H9 (cell line): ENCODE results near the gene RHBDD1. TPM values are rescaled to one million over a fixed set of nuclear protein-coding genes. Genes with fewer than 3 reads are reported as not detected.

Experiments
- DNase-seq: peaks from one replicate; pipeline ENCODE4 v3.0.0-alpha.2; 2017
- H2AFZ ChIP-seq: one replicate; pipeline ENCODE4 v1.6.1; 2013; ENCODE audit warnings: mild to moderate bottlenecking, low read length, control low read depth, moderate library complexity
- H2AK5ac ChIP-seq: 2 replicates; pipeline ENCODE4 v1.6.1; 2013; ENCODE audit warnings: low read length, control low read depth, mixed read lengths; ENCODE audit not compliant: insufficient read length
- H2BK120ac ChIP-seq: one replicate; pipeline ENCODE4 v1.6.1; 2013; ENCODE audit warnings: low read depth, mild to moderate bottlenecking, low read length, control low read depth, inconsistent platforms; ENCODE audit not compliant: poor library complexity, severe bottlenecking
- H2BK12ac ChIP-seq: 2 replicates; pipeline ENCODE4 v1.6.1; 2013; ENCODE audit warnings: low read length, control low read depth, mixed read lengths, low read depth; ENCODE audit not compliant: insufficient read length
- H2BK15ac ChIP-seq: 2 replicates; pipeline ENCODE4 v1.6.1; 2013; ENCODE audit warnings: low read depth, low read length, control low read depth
- H2BK20ac ChIP-seq: one replicate; pipeline ENCODE4 v1.6.1; 2013; ENCODE audit warnings: low read depth, mild to moderate bottlenecking, low read length, control low read depth, inconsistent platforms; ENCODE audit not compliant: poor library complexity, severe bottlenecking
- H2BK5ac ChIP-seq: 2 replicates; pipeline ENCODE4 v1.6.1; 2013; ENCODE audit warnings: low read length, control low read depth, mixed read lengths; ENCODE audit not compliant: insufficient read length
- H3K14ac ChIP-seq: 2 replicates; pipeline ENCODE4 v1.6.1; 2013; ENCODE audit warnings: low read length, control low read depth; ENCODE audit not compliant: insufficient read depth
- H3K18ac ChIP-seq: 2 replicates; pipeline ENCODE4 v1.6.1; 2013; ENCODE audit warnings: low read depth, mild to moderate bottlenecking, mixed read lengths, low read length, control low read depth; ENCODE audit not compliant: insufficient read length
- H3K23ac ChIP-seq: 2 replicates; pipeline ENCODE4 v1.6.1; 2013; ENCODE audit warnings: low read length, control low read depth, mixed read lengths, low read depth; ENCODE audit not compliant: insufficient read length
- H3K23me2 ChIP-seq: 2 replicates; pipeline ENCODE4 v1.6.1; 2013; ENCODE audit warnings: low read depth, mild to moderate bottlenecking, mixed read lengths, low read length, control low read depth; ENCODE audit not compliant: insufficient read length, poor library complexity, severe bottlenecking
- H3K27ac ChIP-seq: 2 replicates; pipeline ENCODE4 v1.5.1; 2013; ENCODE audit warnings: low read length, control low read depth, mixed read lengths, low read depth; ENCODE audit not compliant: insufficient read length
- H3K27me3 ChIP-seq: 2 replicates; pipeline ENCODE4 v1.6.1; 2013; ENCODE audit warnings: low read length, control low read depth, inconsistent platforms; ENCODE audit not compliant: insufficient read depth
- H3K4ac ChIP-seq: 2 replicates; pipeline ENCODE4 v1.6.1; 2013; ENCODE audit warnings: low read depth, mild to moderate bottlenecking, control low read depth, inconsistent platforms, low read length, moderate library complexity
- H3K4me1 ChIP-seq: 2 replicates; pipeline ENCODE4 v1.6.1; 2013; ENCODE audit warnings: low read length, control low read depth, inconsistent platforms; ENCODE audit not compliant: insufficient read depth
- H3K4me2 ChIP-seq: 2 replicates; pipeline ENCODE4 v1.6.1; 2013; ENCODE audit warnings: low read length, control low read depth, mixed read lengths; ENCODE audit not compliant: insufficient read length, insufficient read depth
- H3K56ac ChIP-seq: 2 replicates; pipeline ENCODE4 v1.6.1; 2013; ENCODE audit warnings: low read depth, mild to moderate bottlenecking, mixed read lengths, low read length, control low read depth; ENCODE audit not compliant: insufficient read length
- H3K79me1 ChIP-seq: 2 replicates; pipeline ENCODE4 v1.6.1; 2013; ENCODE audit warnings: low read depth, mild to moderate bottlenecking, moderate library complexity, low read length, control low read depth, inconsistent platforms; ENCODE audit not compliant: insufficient read depth, poor library complexity, severe bottlenecking
- H3K79me2 ChIP-seq: 2 replicates; pipeline ENCODE4 v1.6.1; 2013; ENCODE audit warnings: low read length, control low read depth, inconsistent platforms; ENCODE audit not compliant: insufficient read depth
- H3K9ac ChIP-seq: 2 replicates; pipeline ENCODE4 v1.6.1; 2013; ENCODE audit warnings: low read length, control low read depth, mixed read lengths; ENCODE audit not compliant: insufficient read length; ENCODE audit errors: extremely low read depth
- H3K9me3 ChIP-seq: one replicate; pipeline ENCODE4 v1.6.1; 2013; ENCODE audit warnings: low read depth, low read length, inconsistent platforms; ENCODE audit not compliant: control insufficient read depth
- H3T11ph ChIP-seq: one replicate; pipeline ENCODE4 v1.6.1; 2013; ENCODE audit warnings: mild to moderate bottlenecking, low read length, control low read depth, inconsistent platforms
- H4K20me1 ChIP-seq: one replicate; pipeline ENCODE4 v1.6.1; 2013; ENCODE audit not compliant: control insufficient read depth, insufficient read length, insufficient read depth
- H4K5ac ChIP-seq: 2 replicates; pipeline ENCODE4 v1.6.1; 2013; ENCODE audit warnings: low read depth, mild to moderate bottlenecking, mixed read lengths, low read length, control low read depth; ENCODE audit not compliant: insufficient read length
- H4K8ac ChIP-seq: replicated peaks from 2 replicates; pipeline ENCODE4 v1.6.1; 2013; ENCODE audit warnings: low read length, control low read depth, mixed read lengths, low read depth; ENCODE audit not compliant: insufficient read length
- H4K91ac ChIP-seq: 2 replicates; pipeline ENCODE4 v1.6.1; 2013; ENCODE audit warnings: low read depth, mild to moderate bottlenecking, moderate library complexity, mixed read lengths, low read length, control low read depth; ENCODE audit not compliant: insufficient read length
- H3K27ac Mint-ChIP-seq, 3 experiments: 2 replicates in 2 of 3; 3 replicates in 1 of 3; pipeline ENCODE4 v1.8.0; 2020 to 2021; ENCODE audit warnings: mixed read lengths in 3 of 3, mild to moderate bottlenecking in 1 of 3, moderate library complexity in 1 of 3
- H3K27me3 Mint-ChIP-seq: 2 replicates; pipeline ENCODE4 v1.8.0; 2021; ENCODE audit warnings: low read depth, mild to moderate bottlenecking, moderate library complexity, mixed read lengths
- H3K36me3 Mint-ChIP-seq, 3 experiments: 2 replicates in 2 of 3; 3 replicates in 1 of 3; pipeline ENCODE4 v1.8.0; 2020 to 2021; ENCODE audit warnings: low read depth in 3 of 3, mixed read lengths in 3 of 3; ENCODE audit not compliant: insufficient read depth in 1 of 3
- H3K4me1 Mint-ChIP-seq, 2 experiments: 2 replicates each; pipeline ENCODE4 v1.8.0; 2020; ENCODE audit warnings: mixed read lengths in 2 of 2
- H3K4me3 Mint-ChIP-seq, 2 experiments: 2 replicates in 1 of 2; 3 replicates in 1 of 2; pipeline ENCODE4 v1.8.0; 2020 to 2021; ENCODE audit warnings: mild to moderate bottlenecking in 2 of 2, mixed read lengths in 2 of 2, moderate library complexity in 1 of 2
- H3K9me3 Mint-ChIP-seq, 2 experiments: 2 replicates in 1 of 2; 3 replicates in 1 of 2; pipeline ENCODE4 v1.8.0; 2020; ENCODE audit warnings: mild to moderate bottlenecking in 2 of 2, mixed read lengths in 2 of 2, moderate library complexity in 1 of 2
- total RNA-seq: library from RNA; stranded (reverse); gene quantifications from 2 replicates; pipeline ENCODE4 v1.2.1, GENCODE V29; 2021
- TF ChIP-seq, protein P1 (sequence below): fragments of 200-600 bp; sonication (generic); conservative IDR thresholded peaks from 3 replicates; pipeline ENCODE4 v1.8.0; 2021; ENCODE audit warnings: antibody characterized with exemption, mild to moderate bottlenecking

The RHBDD1 gene
- total RNA-seq, 1 experiment from 2014 or later: 24.9 TPM

DNA sequence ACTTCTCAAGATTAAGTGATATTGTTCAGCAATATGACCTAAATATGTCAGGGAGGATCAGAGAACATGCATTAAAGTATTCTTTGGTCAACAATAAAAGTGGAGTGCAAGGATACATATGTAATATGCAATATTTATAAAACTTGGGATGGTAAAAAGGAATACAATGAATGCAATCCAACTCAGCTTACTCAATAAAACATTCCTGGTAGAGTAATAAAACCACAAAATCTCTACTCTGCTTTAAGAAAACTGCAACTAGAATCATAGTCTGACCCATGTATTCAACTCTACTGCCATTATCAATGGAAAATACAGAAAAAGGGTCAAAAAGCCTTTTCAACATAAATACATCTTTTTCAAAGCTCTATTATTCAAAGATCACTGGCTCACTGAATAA, 47.8 kb upstream of the RHBDD1 start:
- Histone ChIP-seq H3K9me3 (no peaks in the 10 kb centered on the region), H3K4ac (no peak overlapping the region), H3K79me1 (no peaks in the 10 kb centered on the region), H4K91ac (no peak overlapping the region), H2AK5ac (no peak overlapping the region), H3K23ac (no peak overlapping the region), H4K8ac (no peak overlapping the region), H3K9ac (no peak overlapping the region), H2BK5ac (no peak overlapping the region), H2BK15ac (no peak overlapping the region), H3K14ac (no peak overlapping the region), H3T11ph (no peak overlapping the region), H3K4me1 (no peaks in the 10 kb centered on the region; the same call in 1 of the 2 replicates), H3K4me2 (no peak overlapping the region), H2BK12ac (no peak overlapping the region), H3K27ac (no peak overlapping the region), H3K79me2 (peaks cover 4% of the 10 kb centered on the region; the same call in 1 of the 2 replicates), H3K56ac (no peak overlapping the region), H3K18ac (no peak overlapping the region), H4K20me1 (no peaks in the 10 kb centered on the region), H3K23me2 (peaks cover 13% of the 10 kb centered on the region), H2BK120ac (no peak overlapping the region), H4K5ac (no peak overlapping the region), H2AFZ (no peak overlapping the region), H2BK20ac (no peak overlapping the region), H3K27me3 (no peaks in the 10 kb centered on the region)
- Mint-ChIP-seq H3K36me3 (peaks cover 15 to 24% (median 22%) of the 10 kb centered on the region in 3 experiments), H3K4me1 (peaks cover 16 to 22% of the 10 kb centered on the region in 2 experiments), H3K27me3 (no peaks in the 10 kb centered on the region), H3K9me3 (peaks cover 2 to 3% of the 10 kb centered on the region in 2 experiments; a peak in 2 of 5 replicates), H3K27ac (no peak overlapping the region), H3K4me3 (no peak overlapping the region)
- TF ChIP-seq, protein P1, sequence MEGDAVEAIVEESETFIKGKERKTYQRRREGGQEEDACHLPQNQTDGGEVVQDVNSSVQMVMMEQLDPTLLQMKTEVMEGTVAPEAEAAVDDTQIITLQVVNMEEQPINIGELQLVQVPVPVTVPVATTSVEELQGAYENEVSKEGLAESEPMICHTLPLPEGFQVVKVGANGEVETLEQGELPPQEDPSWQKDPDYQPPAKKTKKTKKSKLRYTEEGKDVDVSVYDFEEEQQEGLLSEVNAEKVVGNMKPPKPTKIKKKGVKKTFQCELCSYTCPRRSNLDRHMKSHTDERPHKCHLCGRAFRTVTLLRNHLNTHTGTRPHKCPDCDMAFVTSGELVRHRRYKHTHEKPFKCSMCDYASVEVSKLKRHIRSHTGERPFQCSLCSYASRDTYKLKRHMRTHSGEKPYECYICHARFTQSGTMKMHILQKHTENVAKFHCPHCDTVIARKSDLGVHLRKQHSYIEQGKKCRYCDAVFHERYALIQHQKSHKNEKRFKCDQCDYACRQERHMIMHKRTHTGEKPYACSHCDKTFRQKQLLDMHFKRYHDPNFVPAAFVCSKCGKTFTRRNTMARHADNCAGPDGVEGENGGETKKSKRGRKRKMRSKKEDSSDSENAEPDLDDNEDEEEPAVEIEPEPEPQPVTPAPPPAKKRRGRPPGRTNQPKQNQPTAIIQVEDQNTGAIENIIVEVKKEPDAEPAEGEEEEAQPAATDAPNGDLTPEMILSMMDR: no peak
- DNase-seq: no peak
